ENCODE data around the gene SSR1. TPM values are rescaled to one million over a fixed set of nuclear protein-coding genes. Genes with fewer than 3 reads are reported as not detected.

Gene SSR1
- total and polyA plus RNA-seq, 9 of the 15 experiments (the other 6 are each of a cell fraction or from before 2014, with no cell fraction given): 87.7 to 220 (median 144) TPM

DNA sequence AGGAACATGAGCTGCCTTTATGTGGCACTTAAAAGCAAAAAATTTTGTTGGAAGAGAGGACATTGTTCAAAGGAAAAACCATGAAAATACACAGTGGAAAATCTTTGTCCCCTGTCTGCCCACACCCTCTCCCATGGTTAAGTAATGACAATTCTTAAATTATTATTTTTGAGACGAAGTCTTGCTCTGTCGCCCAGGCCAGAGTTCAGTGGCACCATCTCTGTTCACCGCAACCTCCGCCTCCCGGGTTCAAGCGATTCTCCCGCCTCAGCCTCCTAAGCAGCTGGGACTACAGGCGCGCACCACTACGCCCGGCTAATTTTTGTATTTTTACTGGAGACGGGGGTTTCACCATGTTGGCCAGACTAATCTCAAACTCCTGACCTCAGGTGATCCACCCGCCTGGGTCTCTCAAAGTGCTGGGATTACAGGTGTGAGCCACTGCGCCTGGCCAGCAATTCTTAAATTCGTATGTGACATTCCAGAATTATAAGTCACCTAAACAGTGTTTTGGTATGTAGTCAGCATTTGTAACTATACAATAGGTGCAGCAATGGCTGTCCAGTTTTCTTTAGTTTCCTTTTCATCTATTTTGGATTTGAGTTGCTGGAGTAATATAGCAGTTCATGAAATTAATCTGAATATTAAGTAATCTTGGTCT, 636 bp upstream of the SSR1 start (continued):
- no peak for TF ChIP-seq HES1 (IDR thresholded peaks at IDR 0.05; ENCODE audit: low read depth)
- peak; percentile 36 for TF ChIP-seq NFRKB (IDR thresholded peaks at IDR 0.05; ENCODE audit: low read depth)
- no peak for TF ChIP-seq FOXJ3 (CRISPR knock-in tag; IDR thresholded peaks at IDR 0.05)
- TF ChIP-seq SMARCA4 (IDR thresholded peaks at IDR 0.05): peak; percentile 69
- TF ChIP-seq ZNF311 (CRISPR knock-in tag; IDR thresholded peaks at IDR 0.05): peak; percentile 73
- 0 out of 2 replicates have a peak, but pooled peaks have one; percentile 61 for TF ChIP-seq MECOM (CRISPR knock-in tag; IDR thresholded peaks at IDR 0.05)
- no peak for TF ChIP-seq SIN3B (IDR thresholded peaks at IDR 0.05; ENCODE audit: low read depth)
- TF ChIP-seq ZNF766 (CRISPR knock-in tag; conservative IDR thresholded peaks at IDR 0.05): 0 out of 2 replicates have a peak, but pooled peaks have one; percentile 17
- TF ChIP-seq FOXA3 (CRISPR knock-in tag; conservative IDR thresholded peaks at IDR 0.05 in 1 of 2, IDR thresholded peaks at IDR 0.05 in 1 of 2): peak in 1 of 2 experiments; percentile 26; a peak in 1 of 4 replicates
- no peak for TF ChIP-seq GTF2A2 (tag; IDR thresholded peaks at IDR 0.05)
- no peak for TF ChIP-seq ZNF134 (CRISPR knock-in tag; conservative IDR thresholded peaks at IDR 0.05)
- TF ChIP-seq, protein P1, sequence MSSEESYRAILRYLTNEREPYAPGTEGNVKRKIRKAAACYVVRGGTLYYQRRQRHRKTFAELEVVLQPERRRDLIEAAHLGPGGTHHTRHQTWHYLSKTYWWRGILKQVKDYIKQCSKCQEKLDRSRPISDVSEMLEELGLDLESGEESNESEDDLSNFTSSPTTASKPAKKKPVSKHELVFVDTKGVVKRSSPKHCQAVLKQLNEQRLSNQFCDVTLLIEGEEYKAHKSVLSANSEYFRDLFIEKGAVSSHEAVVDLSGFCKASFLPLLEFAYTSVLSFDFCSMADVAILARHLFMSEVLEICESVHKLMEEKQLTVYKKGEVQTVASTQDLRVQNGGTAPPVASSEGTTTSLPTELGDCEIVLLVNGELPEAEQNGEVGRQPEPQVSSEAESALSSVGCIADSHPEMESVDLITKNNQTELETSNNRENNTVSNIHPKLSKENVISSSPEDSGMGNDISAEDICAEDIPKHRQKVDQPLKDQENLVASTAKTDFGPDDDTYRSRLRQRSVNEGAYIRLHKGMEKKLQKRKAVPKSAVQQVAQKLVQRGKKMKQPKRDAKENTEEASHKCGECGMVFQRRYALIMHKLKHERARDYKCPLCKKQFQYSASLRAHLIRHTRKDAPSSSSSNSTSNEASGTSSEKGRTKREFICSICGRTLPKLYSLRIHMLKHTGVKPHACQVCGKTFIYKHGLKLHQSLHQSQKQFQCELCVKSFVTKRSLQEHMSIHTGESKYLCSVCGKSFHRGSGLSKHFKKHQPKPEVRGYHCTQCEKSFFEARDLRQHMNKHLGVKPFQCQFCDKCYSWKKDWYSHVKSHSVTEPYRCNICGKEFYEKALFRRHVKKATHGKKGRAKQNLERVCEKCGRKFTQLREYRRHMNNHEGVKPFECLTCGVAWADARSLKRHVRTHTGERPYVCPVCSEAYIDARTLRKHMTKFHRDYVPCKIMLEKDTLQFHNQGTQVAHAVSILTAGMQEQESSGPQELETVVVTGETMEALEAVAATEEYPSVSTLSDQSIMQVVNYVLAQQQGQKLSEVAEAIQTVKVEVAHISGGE (CRISPR knock-in tag; IDR thresholded peaks at IDR 0.05): peak in 1 of 3 experiments; percentile 40; a peak in 2 of 6 replicates
- TF ChIP-seq ZNF592 (IDR thresholded peaks at IDR 0.05): peak; percentile 80
- no peak for TF ChIP-seq LCOR (CRISPR knock-in tag; IDR thresholded peaks at IDR 0.05)
- TF ChIP-seq FOXJ2 (tag; IDR thresholded peaks at IDR 0.05): 0 out of 2 replicates have a peak, but pooled peaks have one; percentile 11
- TF ChIP-seq FOS (IDR thresholded peaks at IDR 0.05; ENCODE audit: extremely low read depth, insufficient read length): no peak
- no peak for TF ChIP-seq TCFL5 (CRISPR knock-in tag; conservative IDR thresholded peaks at IDR 0.05)
- TF ChIP-seq CEBPG (CRISPR knock-in tag; IDR thresholded peaks at IDR 0.05): no peak
- TF ChIP-seq CEBPG (tag; conservative IDR thresholded peaks at IDR 0.05 in 1 of 2, IDR thresholded peaks at IDR 0.05 in 1 of 2): peak in 1 of 2 experiments; percentile 22; a peak in 1 of 4 replicates
- TF ChIP-seq ESRRA (IDR thresholded peaks at IDR 0.05; ENCODE audit: borderline replicate concordance, low read depth): no peak
